ENCODE results near the gene CYGB. TPM values are rescaled to one million over a fixed set of nuclear protein-coding genes. Genes with fewer than 3 reads are reported as not detected.
"Not testable (repeated sequence)": the region's sequence is repeated elsewhere in the genome, so short reads cannot be mapped to it uniquely, and the experiment has no call there.

CYGB gene
- polyA plus RNA-seq, 1 of the 3 experiments (the other 2 are of a cell fraction): 1.7 TPM

DNA sequence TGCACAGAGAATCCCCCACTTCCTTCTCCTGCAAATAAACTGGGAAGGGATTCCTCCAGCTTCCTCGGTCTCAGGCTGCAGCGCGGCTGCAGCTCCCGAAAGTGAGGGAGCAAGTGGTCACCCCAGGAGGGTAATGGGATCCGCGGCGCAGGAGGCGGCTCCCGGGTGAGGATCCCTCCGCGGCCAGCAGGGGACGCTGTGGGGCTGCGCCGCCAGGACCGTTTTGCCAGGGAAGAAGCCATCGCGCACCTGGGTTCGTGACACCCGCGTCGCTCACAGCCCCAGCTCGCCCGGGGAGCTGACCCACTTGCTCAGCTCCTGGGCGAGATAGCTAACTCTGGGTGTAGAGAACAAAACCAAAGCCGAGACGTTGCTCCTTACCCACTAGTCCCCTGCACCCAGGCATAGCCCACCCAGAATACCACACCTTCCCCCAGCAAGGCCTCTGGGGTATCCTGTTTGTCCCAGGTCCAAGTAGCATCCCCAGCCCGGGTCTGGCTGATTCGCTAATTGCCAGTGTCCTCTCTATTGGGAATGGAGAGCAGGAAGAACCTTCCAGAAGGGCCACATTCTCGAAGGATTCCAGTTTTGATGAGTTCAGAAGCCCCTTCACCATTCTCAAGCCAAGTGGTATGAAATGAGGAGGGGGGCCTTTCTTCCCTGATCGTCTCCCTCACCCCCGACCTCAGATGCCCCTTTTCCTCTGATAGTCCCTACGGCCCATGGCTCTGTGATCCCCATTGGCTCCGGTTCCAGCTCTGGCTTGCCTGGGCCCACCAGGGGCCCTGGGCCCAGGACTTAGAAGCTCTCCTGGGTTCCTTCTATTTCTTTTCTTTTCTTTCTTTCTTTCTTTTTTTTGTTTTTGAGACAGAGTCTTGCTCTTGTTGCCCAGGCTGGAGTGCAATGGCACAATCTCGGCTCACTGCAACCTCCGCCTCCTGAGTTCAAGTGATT, 14.1 kb downstream of the CYGB start (continued):
- TF ChIP-seq, protein P1, sequence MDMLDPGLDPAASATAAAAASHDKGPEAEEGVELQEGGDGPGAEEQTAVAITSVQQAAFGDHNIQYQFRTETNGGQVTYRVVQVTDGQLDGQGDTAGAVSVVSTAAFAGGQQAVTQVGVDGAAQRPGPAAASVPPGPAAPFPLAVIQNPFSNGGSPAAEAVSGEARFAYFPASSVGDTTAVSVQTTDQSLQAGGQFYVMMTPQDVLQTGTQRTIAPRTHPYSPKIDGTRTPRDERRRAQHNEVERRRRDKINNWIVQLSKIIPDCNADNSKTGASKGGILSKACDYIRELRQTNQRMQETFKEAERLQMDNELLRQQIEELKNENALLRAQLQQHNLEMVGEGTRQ (IDR thresholded peaks at IDR 0.05; ENCODE audit: borderline replicate concordance, low read depth, low read length): no peak
- TF ChIP-seq FOSL2 (IDR thresholded peaks at IDR 0.05; ENCODE audit: borderline replicate concordance, low read depth): no peak
- TF ChIP-seq EZH2phosphoT487 (IDR thresholded peaks at IDR 0.05; ENCODE audit: borderline replicate concordance, low read depth): no peak
- TF ChIP-seq ELF1 (IDR thresholded peaks at IDR 0.05): no peak
- TF ChIP-seq FOXM1 (IDR thresholded peaks at IDR 0.05; ENCODE audit: low read depth): no peak
- peak; percentile 99 for TF ChIP-seq SMC3 (IDR thresholded peaks at IDR 0.05; ENCODE audit: low read depth, low read length)
- TF ChIP-seq JUND (IDR thresholded peaks at IDR 0.05): no peak
- TF ChIP-seq NRF1 (IDR thresholded peaks at IDR 0.05; ENCODE audit: low read depth, low read length): peak; percentile 41; the same call in 1 of the 2 replicates
- no peak for TF ChIP-seq RXRA (IDR thresholded peaks at IDR 0.05; ENCODE audit: borderline replicate concordance, low read depth)
- TF ChIP-seq TCF12 (IDR thresholded peaks at IDR 0.05): no peak; the same call in 1 of the 2 replicates
- TF ChIP-seq, protein P2, sequence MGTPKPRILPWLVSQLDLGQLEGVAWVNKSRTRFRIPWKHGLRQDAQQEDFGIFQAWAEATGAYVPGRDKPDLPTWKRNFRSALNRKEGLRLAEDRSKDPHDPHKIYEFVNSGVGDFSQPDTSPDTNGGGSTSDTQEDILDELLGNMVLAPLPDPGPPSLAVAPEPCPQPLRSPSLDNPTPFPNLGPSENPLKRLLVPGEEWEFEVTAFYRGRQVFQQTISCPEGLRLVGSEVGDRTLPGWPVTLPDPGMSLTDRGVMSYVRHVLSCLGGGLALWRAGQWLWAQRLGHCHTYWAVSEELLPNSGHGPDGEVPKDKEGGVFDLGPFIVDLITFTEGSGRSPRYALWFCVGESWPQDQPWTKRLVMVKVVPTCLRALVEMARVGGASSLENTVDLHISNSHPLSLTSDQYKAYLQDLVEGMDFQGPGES (IDR thresholded peaks at IDR 0.05; ENCODE audit: low read depth, low read length): no peak
- TF ChIP-seq SIN3A (IDR thresholded peaks at IDR 0.05; ENCODE audit: borderline replicate concordance, low read depth, low read length): no peak
- TF ChIP-seq, protein P3, sequence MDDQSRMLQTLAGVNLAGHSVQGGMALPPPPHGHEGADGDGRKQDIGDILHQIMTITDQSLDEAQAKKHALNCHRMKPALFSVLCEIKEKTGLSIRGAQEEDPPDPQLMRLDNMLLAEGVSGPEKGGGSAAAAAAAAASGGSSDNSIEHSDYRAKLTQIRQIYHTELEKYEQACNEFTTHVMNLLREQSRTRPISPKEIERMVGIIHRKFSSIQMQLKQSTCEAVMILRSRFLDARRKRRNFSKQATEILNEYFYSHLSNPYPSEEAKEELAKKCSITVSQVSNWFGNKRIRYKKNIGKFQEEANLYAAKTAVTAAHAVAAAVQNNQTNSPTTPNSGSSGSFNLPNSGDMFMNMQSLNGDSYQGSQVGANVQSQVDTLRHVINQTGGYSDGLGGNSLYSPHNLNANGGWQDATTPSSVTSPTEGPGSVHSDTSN (IDR thresholded peaks at IDR 0.05): no peak
- TF ChIP-seq CHD2 (IDR thresholded peaks at IDR 0.05; ENCODE audit: low read length, partially characterized antibody): no peak
- peak; percentile 41; the same call in 1 of the 2 replicates for TF ChIP-seq MXI1 (IDR thresholded peaks at IDR 0.05; ENCODE audit: low read depth, low read length)
- TF ChIP-seq, protein P4, sequence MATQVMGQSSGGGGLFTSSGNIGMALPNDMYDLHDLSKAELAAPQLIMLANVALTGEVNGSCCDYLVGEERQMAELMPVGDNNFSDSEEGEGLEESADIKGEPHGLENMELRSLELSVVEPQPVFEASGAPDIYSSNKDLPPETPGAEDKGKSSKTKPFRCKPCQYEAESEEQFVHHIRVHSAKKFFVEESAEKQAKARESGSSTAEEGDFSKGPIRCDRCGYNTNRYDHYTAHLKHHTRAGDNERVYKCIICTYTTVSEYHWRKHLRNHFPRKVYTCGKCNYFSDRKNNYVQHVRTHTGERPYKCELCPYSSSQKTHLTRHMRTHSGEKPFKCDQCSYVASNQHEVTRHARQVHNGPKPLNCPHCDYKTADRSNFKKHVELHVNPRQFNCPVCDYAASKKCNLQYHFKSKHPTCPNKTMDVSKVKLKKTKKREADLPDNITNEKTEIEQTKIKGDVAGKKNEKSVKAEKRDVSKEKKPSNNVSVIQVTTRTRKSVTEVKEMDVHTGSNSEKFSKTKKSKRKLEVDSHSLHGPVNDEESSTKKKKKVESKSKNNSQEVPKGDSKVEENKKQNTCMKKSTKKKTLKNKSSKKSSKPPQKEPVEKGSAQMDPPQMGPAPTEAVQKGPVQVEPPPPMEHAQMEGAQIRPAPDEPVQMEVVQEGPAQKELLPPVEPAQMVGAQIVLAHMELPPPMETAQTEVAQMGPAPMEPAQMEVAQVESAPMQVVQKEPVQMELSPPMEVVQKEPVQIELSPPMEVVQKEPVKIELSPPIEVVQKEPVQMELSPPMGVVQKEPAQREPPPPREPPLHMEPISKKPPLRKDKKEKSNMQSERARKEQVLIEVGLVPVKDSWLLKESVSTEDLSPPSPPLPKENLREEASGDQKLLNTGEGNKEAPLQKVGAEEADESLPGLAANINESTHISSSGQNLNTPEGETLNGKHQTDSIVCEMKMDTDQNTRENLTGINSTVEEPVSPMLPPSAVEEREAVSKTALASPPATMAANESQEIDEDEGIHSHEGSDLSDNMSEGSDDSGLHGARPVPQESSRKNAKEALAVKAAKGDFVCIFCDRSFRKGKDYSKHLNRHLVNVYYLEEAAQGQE (IDR thresholded peaks at IDR 0.05; ENCODE audit: low read depth, low read length): no peak
- TF ChIP-seq RCOR1 (IDR thresholded peaks at IDR 0.05; ENCODE audit: low read length): no peak
- no peak for TF ChIP-seq RFX5 (IDR thresholded peaks at IDR 0.05; ENCODE audit: low read length)
- no peak for TF ChIP-seq MEF2A (IDR thresholded peaks at IDR 0.05; ENCODE audit: borderline replicate concordance, low read depth)
- no peak for TF ChIP-seq GATA2 (CRISPR knock-in tag; IDR thresholded peaks at IDR 0.05)
- TF ChIP-seq TAF1 (IDR thresholded peaks at IDR 0.05; ENCODE audit: borderline replicate concordance, low read depth, low read length): no peak
- TF ChIP-seq TEAD4 (IDR thresholded peaks at IDR 0.05; ENCODE audit: borderline replicate concordance, insufficient read depth): no peak
- TF ChIP-seq, protein P5, sequence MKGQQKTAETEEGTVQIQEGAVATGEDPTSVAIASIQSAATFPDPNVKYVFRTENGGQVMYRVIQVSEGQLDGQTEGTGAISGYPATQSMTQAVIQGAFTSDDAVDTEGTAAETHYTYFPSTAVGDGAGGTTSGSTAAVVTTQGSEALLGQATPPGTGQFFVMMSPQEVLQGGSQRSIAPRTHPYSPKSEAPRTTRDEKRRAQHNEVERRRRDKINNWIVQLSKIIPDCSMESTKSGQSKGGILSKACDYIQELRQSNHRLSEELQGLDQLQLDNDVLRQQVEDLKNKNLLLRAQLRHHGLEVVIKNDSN (IDR thresholded peaks at IDR 0.05; ENCODE audit: borderline replicate concordance, low read depth): no peak
- TF ChIP-seq GABPA (IDR thresholded peaks at IDR 0.05; ENCODE audit: low read depth): no peak
- peak; percentile 99 for TF ChIP-seq RAD21 (IDR thresholded peaks at IDR 0.05; ENCODE audit: low read length)

DNA sequence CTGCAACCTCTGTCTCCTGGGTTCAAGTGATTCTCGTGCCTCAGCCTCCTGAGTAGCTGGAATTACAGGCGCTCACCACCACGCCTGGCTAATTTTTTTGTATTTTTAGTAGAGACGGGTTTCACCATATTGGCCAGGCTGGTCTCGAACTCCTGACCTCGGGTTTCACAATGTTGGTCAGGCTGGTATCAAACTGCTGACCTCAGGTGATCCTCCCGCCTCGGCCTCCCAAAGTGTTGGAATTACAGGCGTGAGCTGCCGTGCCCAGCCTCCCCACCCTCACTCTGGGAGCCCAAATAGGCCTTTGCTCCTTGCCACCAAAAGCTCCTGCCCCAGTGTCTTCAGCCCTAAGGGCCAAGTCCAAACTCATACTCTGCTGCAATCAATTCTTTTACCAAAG, 15.8 kb downstream of the CYGB start:
- not testable (repeated sequence) for DNase-seq; H4K20me1 ChIP-seq (ENCODE audit: insufficient read depth); H3K9me2 ChIP-seq; H3K4me3 ChIP-seq (ENCODE audit: low read depth in 2 of 2, low read length in 1 of 2); H2AFZ ChIP-seq (ENCODE audit: low read depth); H3K79me2 ChIP-seq (ENCODE audit: insufficient read depth); H3K9me3 ChIP-seq; H3K9ac ChIP-seq; H3K27ac ChIP-seq (ENCODE audit: low read depth in 2 of 2, low read length in 1 of 2); H3K4me2 ChIP-seq; H3K36me3 ChIP-seq (replicated peaks in 1 of 2; ENCODE audit: control insufficient read depth in 1 of 2, insufficient read depth in 2 of 2, low read length in 1 of 2)
- Histone ChIP-seq H3K27me3 (ENCODE audit: insufficient read depth) (peaks cover 17% of the 10 kb centered on the region; the same call in 1 of the 2 replicates), H3K4me1 (ENCODE audit: control insufficient read depth in 1 of 2, insufficient read depth in 2 of 2, low read depth in 1 of 2, low read length in 1 of 2) (peaks cover 0 to 14% of the 10 kb centered on the region in 2 experiments; a peak in 1 of 4 replicates), H3F3A (replicated peaks; ENCODE audit: insufficient read depth) (peaks cover 12% of the 10 kb centered on the region)
- POLR2A ChIA-PET: interaction anchor here (3.4 kb wide), 1 partner anchor 24 kb away, joined by 26 read pairs; no protein-coding TSS in a partner anchor
- CTCF ChIA-PET: interaction anchor here (0.9 to 22.2 kb wide), 20 partner anchors 8 to 199 kb away, joined by 3 to 679 read pairs (median 13); partner anchors contain the start of genes AANAT, CYGB, PRCD and SPHK1
- 84% methylated on average over 10 of the region's 10 CpGs for WGBS (ENCODE audit: low lambda C conversion rate)

All from SK-N-SH (cell line).